GM12878 (cell line): ENCODE measurements around the gene KIF20B. TPM values are rescaled to one million over a fixed set of nuclear protein-coding genes. Genes with fewer than 3 reads are reported as not detected.

Experiments
- ATAC-seq: fragments of 200-7000 bp; cut with Tn5 transposase; 3 replicates; pipeline ENCODE4 v1.9.1; 2020; ENCODE audit warnings: mild to moderate bottlenecking, moderate library complexity
- BruUV-seq: library from RNA; stranded (reverse); fragments of 400-500 nt; replicated peaks from 2 replicates; lab custom pipeline; 2021; lab: Mats Ljungman, UMichigan
- CTCF ChIA-PET: fragments of 300-600 bp; sonication (Branson Sonifier 250); formaldehyde crosslinking; extraction: SDS; loops from one replicate; lab custom pipeline; 2021; ENCODE audit warnings: inconsistent platforms; lab: Yijun Ruan, JAX
- POLR2A ChIA-PET: fragments of 350-600 bp; formaldehyde crosslinking; extraction: SDS; loops from one replicate; lab custom pipeline; 2021; ENCODE audit warnings: inconsistent platforms; lab: Charles Lee
- RAD21 ChIA-PET: fragments of 300-600 bp; sonication (Branson Sonifier 250); formaldehyde crosslinking; loops from one replicate; lab custom pipeline; 2023; ENCODE audit warnings: antibody characterized with exemption; ENCODE audit not compliant: unreplicated experiment; lab: Charles Lee
- SMC1A ChIA-PET: fragments of 300-600 bp; sonication (Branson Sonifier 250); formaldehyde crosslinking; loops from one replicate; lab custom pipeline; 2023; ENCODE audit not compliant: unreplicated experiment, uncharacterized antibody; lab: Charles Lee
- DNase-seq: peaks from one replicate; pipeline ENCODE4 v3.0.0-alpha.2; 2011; ENCODE audit warnings: low read depth, low spot score
- FAIRE-seq: peaks from 3 replicates; lab custom pipeline; 2011; peaks lifted over from hg19 to GRCh38; lab: Jason Lieb, UNC
- H2AFZ ChIP-seq: 2 replicates; pipeline ENCODE4 v1.6.0; 2011; ENCODE audit warnings: low read depth, low read length, control low read depth; ENCODE audit not compliant: control insufficient read depth
- H3K27ac ChIP-seq: 2 replicates; pipeline ENCODE4 v1.5.1; 2011; ENCODE audit warnings: control low read depth; ENCODE audit not compliant: control insufficient read depth, insufficient read depth
- H3K27me3 ChIP-seq, 2 experiments: replicated peaks in 1 of 2; 2 replicates each; pipeline versions ENCODE4 v1.6.0 to v1.6.1; 2011; ENCODE audit warnings: low read length in 1 of 2; ENCODE audit not compliant: control insufficient read depth in 2 of 2, insufficient read depth in 2 of 2
- H3K36me3 ChIP-seq, 2 experiments: 2 replicates each; pipeline ENCODE4 v1.5.1; 2011; ENCODE audit warnings: low read length in 1 of 2; ENCODE audit not compliant: control insufficient read depth in 2 of 2, insufficient read depth in 2 of 2
- H3K4me1 ChIP-seq: 2 replicates; pipeline ENCODE4 v1.6.1; 2011; ENCODE audit warnings: mild to moderate bottlenecking, low read length, moderate library complexity, mixed read lengths; ENCODE audit not compliant: control insufficient read depth, insufficient read depth
- H3K4me2 ChIP-seq: 2 replicates; pipeline ENCODE4 v1.6.0; 2011; ENCODE audit warnings: control low read depth; ENCODE audit not compliant: control insufficient read depth, insufficient read depth
- H3K4me3 ChIP-seq: fragments of 200-600 bp; sonication (generic); 2 replicates; pipeline ENCODE4 v1.5.1; 2016
- H3K79me2 ChIP-seq: 2 replicates; pipeline ENCODE4 v1.6.0; 2011; ENCODE audit warnings: low read length; ENCODE audit not compliant: control insufficient read depth, insufficient read depth
- H3K9ac ChIP-seq: 2 replicates; pipeline ENCODE4 v1.8.0; 2011; ENCODE audit warnings: low read length, control low read depth, mixed read lengths; ENCODE audit not compliant: control insufficient read depth, insufficient read depth
- H3K9me3 ChIP-seq: replicated peaks from 3 replicates; pipeline ENCODE4 v1.5.1; 2011; ENCODE audit warnings: mild to moderate bottlenecking, low read length; ENCODE audit not compliant: control insufficient read depth, insufficient read depth
- H4K20me1 ChIP-seq: 2 replicates; pipeline ENCODE4 v1.6.0; 2011; ENCODE audit not compliant: control insufficient read depth, insufficient read depth
- CHD1 ChIP-seq: IDR thresholded peaks from 2 replicates; pipeline ENCODE4 v1.6.1; 2012; ENCODE audit warnings: low read depth, low read length, improper control_type of control experiment
- DPF2 ChIP-seq: fragments of 450-650 bp; IDR thresholded peaks from 2 replicates; pipeline ENCODE4 v1.6.1; 2017; ENCODE audit warnings: mild to moderate bottlenecking
- FOS ChIP-seq: IDR thresholded peaks from 3 replicates; pipeline ENCODE4 v1.6.1; 2011; ENCODE audit warnings: borderline replicate concordance; ENCODE audit not compliant: insufficient read length; ENCODE audit errors: extremely low read depth
- HCFC1 ChIP-seq: fragments of 150-350 bp; IDR thresholded peaks from 2 replicates; pipeline ENCODE4 v1.6.1; 2014; ENCODE audit warnings: low read length
- MEF2A ChIP-seq: IDR thresholded peaks from 2 replicates; pipeline ENCODE4 v1.6.1; 2011; ENCODE audit warnings: low read depth, mild to moderate bottlenecking, low read length, moderate library complexity; ENCODE audit not compliant: insufficient read depth
- MYB ChIP-seq: fragments of 150-350 bp; IDR thresholded peaks from 2 replicates; pipeline ENCODE4 v1.6.1; 2014; ENCODE audit warnings: mild to moderate bottlenecking, low read depth, low read length, borderline replicate concordance
- POLR2AphosphoS2 ChIP-seq: IDR thresholded peaks from 2 replicates; pipeline ENCODE4 v1.6.1; 2011; ENCODE audit warnings: low read depth, mild to moderate bottlenecking, low read length, improper control_type of control experiment, moderate library complexity
- RELA ChIP-seq: fragments of 450-650 bp; IDR thresholded peaks from 2 replicates; pipeline ENCODE4 v1.8.0; 2014; ENCODE audit warnings: borderline replicate concordance; ENCODE audit not compliant: partially characterized antibody
- SIN3A ChIP-seq: IDR thresholded peaks from 2 replicates; pipeline ENCODE4 v1.6.1; 2012; ENCODE audit warnings: low read depth, low read length, improper control_type of control experiment
- TBL1XR1 ChIP-seq: IDR thresholded peaks from 2 replicates; pipeline ENCODE4 v1.6.1; 2012; ENCODE audit warnings: low read depth, low read length, improper control_type of control experiment
- TCF12 ChIP-seq: IDR thresholded peaks from 2 replicates; pipeline ENCODE4 v1.6.1; 2011; ENCODE audit warnings: low read depth, mild to moderate bottlenecking, low read length
- TCF3 ChIP-seq: IDR thresholded peaks from 2 replicates; pipeline ENCODE4 v1.6.1; 2012; ENCODE audit warnings: low read depth, mild to moderate bottlenecking, low read length, borderline replicate concordance; ENCODE audit not compliant: insufficient read depth
- WRNIP1 ChIP-seq: IDR thresholded peaks from 2 replicates; pipeline ENCODE4 v1.6.1; 2011; ENCODE audit warnings: low read depth, low read length, improper control_type of control experiment, borderline replicate concordance
- ZBTB40 ChIP-seq: fragments of 450-650 bp; IDR thresholded peaks from 2 replicates; pipeline ENCODE4 v1.6.1; 2016; ENCODE audit warnings: mild to moderate bottlenecking, moderate library complexity, borderline replicate concordance
- WGBS: methylation state at CpG from one replicate; pipeline ENCODE4 v1.1.6; 2016; ENCODE audit warnings: low lambda C conversion rate; ENCODE audit not compliant: insufficient replicate concordance, insufficient coverage; ENCODE audit errors: missing lambda C conversion rate; 5-methylcytosine and 5-hydroxymethylcytosine counted together
- in situ Hi-C: fragments of 300-500 bp; cut with MboI; formaldehyde crosslinking; loops from 9 replicates; pipeline ENCODE4 v1.14.3; 2018; ENCODE audit warnings: mixed read lengths
- intact Hi-C: fragments of 100-400 bp; cut with micrococcal nuclease; formaldehyde crosslinking; loops from one replicate; pipeline ENCODE4 v1.14.2; 2022; ENCODE audit not compliant: unreplicated experiment
- polyA plus RNA-seq, 11 experiments: library from polyadenylated mRNA; depleted of rRNA in 4 of 11; unstranded in 6 of 11; stranded (reverse) in 5 of 11; fragments of >200 nt; fragmentation: Nextera tagmentation in 4 of 11; fragmentation: Illumina TruSeq in 1 of 11; extraction: Ambion mirVana in 4 of 11; extraction: Trizol in 1 of 11; gene quantifications; 1 replicate in 1 of 11; 2 replicates in 10 of 11; pipeline versions ENCODE4 v1.2.1 to v1.2.3, GENCODE V29; 2011 to 2016; ENCODE audit warnings: inconsistent platforms in 2 of 11, missing spikeins in 2 of 11, low read depth in 1 of 11
- total RNA-seq, 4 experiments: library from RNA; depleted of rRNA in 3 of 4; stranded (reverse); fragments of >200 nt in 3 of 4; fragmentation: Illumina TruSeq in 1 of 4; extraction: Trizol in 1 of 4; gene quantifications; 2 replicates each; pipeline versions ENCODE4 v1.2.1 to v1.2.3, GENCODE V29; 2013 to 2021

The KIF20B gene
- total and polyA plus RNA-seq, 10 of the 15 experiments (the other 5 are each of a cell fraction or from before 2014, with no cell fraction given), result 15.6 to 67.7 (median 44.3) TPM

GRCh38 chr10:89665302-89665701, 36.1 kb upstream of the KIF20B start:
- 76% methylated on average over 2 of the region's 2 CpGs for WGBS
- BruUV-seq, result no TSS peak
- in situ Hi-C loops, result no loop called here

GRCh38 chr10:89666138-89666537, 35.3 kb upstream of the KIF20B start:
- Histone ChIP-seq H3K27ac (no peak overlapping the region), H3K36me3 (no peaks in the 10 kb centered on the region), H4K20me1 (no peaks in the 10 kb centered on the region), H3K4me2 (no peak overlapping the region), H3K9me3 (no peaks in the 10 kb centered on the region), H3K27me3 (no peaks in the 10 kb centered on the region), H2AFZ (no peak overlapping the region), H3K4me3 (no peak overlapping the region), H3K79me2 (no peaks in the 10 kb centered on the region), H3K4me1 (no peaks in the 10 kb centered on the region), H3K9ac (no peak overlapping the region)
- WGBS, result 81% methylated on average over 1 of the region's 1 CpG
- intact Hi-C loops (no loop called here), in situ Hi-C loops (no loop called here)
- BruUV-seq, result no TSS peak
- ATAC-seq (no peak), DNase-seq (no peak), FAIRE-seq (no peak)
- POLR2A ChIA-PET, result no interaction called here
- CTCF ChIA-PET, result interaction anchor here (0.7 to 3.5 kb wide), 3 partner anchors 12 to 56 kb away, joined by 3 to 9 read pairs (median 6); no protein-coding TSS in a partner anchor
- RAD21 ChIA-PET, result interaction anchor here (1.0 to 1.7 kb wide), 2 partner anchors 32 to 37 kb away, joined by 3 to 4 read pairs; no protein-coding TSS in a partner anchor
- SMC1A ChIA-PET, result interaction anchor here (0.7 to 1.3 kb wide), 2 partner anchors 23 to 47 kb away, joined by 3 to 4 read pairs; no protein-coding TSS in a partner anchor
- TF ChIP-seq CHD1 (no peak), HCFC1 (no peak), TCF3 (no peak), POLR2AphosphoS2 (no peak), TCF12 (no peak), ZBTB40 (no peak), FOS (no peak), RELA (no peak), SIN3A (no peak)

More at GRCh38 chr10:89665302-89665701, 36.1 kb upstream of the KIF20B start:
- Histone ChIP-seq H3K79me2 (no peaks in the 10 kb centered on the region), H2AFZ (no peak overlapping the region), H3K9me3 (no peaks in the 10 kb centered on the region), H3K36me3 (no peaks in the 10 kb centered on the region), H3K4me3 (no peak overlapping the region), H3K27me3 (no peaks in the 10 kb centered on the region), H3K4me2 (no peak overlapping the region), H4K20me1 (no peaks in the 10 kb centered on the region), H3K4me1 (no peaks in the 10 kb centered on the region), H3K9ac (no peak overlapping the region), H3K27ac (no peak overlapping the region)
- intact Hi-C loops, result no loop called here
- no peak for FAIRE-seq
- ChIA-PET CTCF (interaction anchor here (0.7 to 3.5 kb wide), 8 partner anchors 10 to 199 kb away, joined by 3 to 13 read pairs (median 4); no protein-coding TSS in a partner anchor), RAD21 (interaction anchor here (0.8 to 1.7 kb wide), 4 partner anchors 11 to 56 kb away, joined by 3 to 4 read pairs (median 4); no protein-coding TSS in a partner anchor), SMC1A (interaction anchor here (0.5 to 1.3 kb wide), 5 partner anchors 11 to 46 kb away, joined by 3 to 4 read pairs (median 3); partner anchors contain the start of gene KIF20B), POLR2A (interaction anchor here (0.5 to 1.1 kb wide), 4 partner anchors 11 to 416 kb away, joined by 3 to 4 read pairs (median 3); no protein-coding TSS in a partner anchor)
- DNase-seq, result no peak
- ATAC-seq, result no peak
- TF ChIP-seq TBL1XR1, result no peak
- no peak for TF ChIP-seq MYB
- no peak for TF ChIP-seq WRNIP1
- TF ChIP-seq MEF2A, result no peak
- TF ChIP-seq DPF2, result no peak
- TF ChIP-seq, all 136 proteins: peak for 0
